ENCODE data around the gene RFNG. TPM values are rescaled to one million over a fixed set of nuclear protein-coding genes. Genes with fewer than 3 reads are reported as not detected.

The RFNG gene
- total and polyA plus RNA-seq, 12 donors: 13.9 to 30.1 (median 20.3) TPM

- intact Hi-C loops (cut with DNase I): no loop called here
- Histone ChIP-seq H3K9me3 (no peaks in the 10 kb centered on the region), H3K4me3 (no peak overlapping the region), H3K27me3 (no peaks in the 10 kb centered on the region), H3K36me3 (peaks cover 0 to 32% (median 0%) of the 10 kb centered on the region in 9 donors), H3K4me1 (peaks cover 0 to 20% (median 8%) of the 10 kb centered on the region in 9 donors), H3K27ac (no peak overlapping the region)
- DNase-seq (no peak), ATAC-seq (no peak)
- 72 to 75% methylated on average over 7 of the region's 7 CpGs for WGBS, 2 donors
- TF ChIP-seq, protein P1, sequence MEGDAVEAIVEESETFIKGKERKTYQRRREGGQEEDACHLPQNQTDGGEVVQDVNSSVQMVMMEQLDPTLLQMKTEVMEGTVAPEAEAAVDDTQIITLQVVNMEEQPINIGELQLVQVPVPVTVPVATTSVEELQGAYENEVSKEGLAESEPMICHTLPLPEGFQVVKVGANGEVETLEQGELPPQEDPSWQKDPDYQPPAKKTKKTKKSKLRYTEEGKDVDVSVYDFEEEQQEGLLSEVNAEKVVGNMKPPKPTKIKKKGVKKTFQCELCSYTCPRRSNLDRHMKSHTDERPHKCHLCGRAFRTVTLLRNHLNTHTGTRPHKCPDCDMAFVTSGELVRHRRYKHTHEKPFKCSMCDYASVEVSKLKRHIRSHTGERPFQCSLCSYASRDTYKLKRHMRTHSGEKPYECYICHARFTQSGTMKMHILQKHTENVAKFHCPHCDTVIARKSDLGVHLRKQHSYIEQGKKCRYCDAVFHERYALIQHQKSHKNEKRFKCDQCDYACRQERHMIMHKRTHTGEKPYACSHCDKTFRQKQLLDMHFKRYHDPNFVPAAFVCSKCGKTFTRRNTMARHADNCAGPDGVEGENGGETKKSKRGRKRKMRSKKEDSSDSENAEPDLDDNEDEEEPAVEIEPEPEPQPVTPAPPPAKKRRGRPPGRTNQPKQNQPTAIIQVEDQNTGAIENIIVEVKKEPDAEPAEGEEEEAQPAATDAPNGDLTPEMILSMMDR (IDR thresholded peaks at IDR 0.05): no peak
Observed at GRCh38 chr17:81998212-81998611, 53.4 kb downstream of the RFNG start.

Other genes with a start within 250 kb of the RFNG start
- not detected for gene GCGR, start 247.7 kb downstream of the RFNG start, total RNA-seq
- gene GCGR, start 247.7 kb downstream of the RFNG start, polyA plus RNA-seq: under 1 TPM in 1 of 2 donors, not detected in 1; 0.03 TPM
- gene MCRIP1, start 218.5 kb downstream of the RFNG start, total RNA-seq: 100 to 1,000 TPM in 2 of 10 donors, 10 to 100 TPM in 8; 75.1 to 105 (median 88.8) TPM
- 100 to 1,000 TPM; 199 to 239 TPM for gene MCRIP1, start 218.5 kb downstream of the RFNG start, polyA plus RNA-seq
- gene PPP1R27, start 216.8 kb downstream of the RFNG start, total RNA-seq: under 1 TPM in 1 of 10 donors, not detected in 9; 0.31 TPM
- gene PPP1R27, start 216.8 kb downstream of the RFNG start, polyA plus RNA-seq: under 1 TPM in 1 of 2 donors, not detected in 1; 0.14 TPM
- 100 to 1,000 TPM; 244 to 801 (median 332) TPM for gene P4HB, start 191.3 kb downstream of the RFNG start, total RNA-seq
- 100 to 1,000 TPM; 284 to 536 TPM for gene P4HB, start 191.3 kb downstream of the RFNG start, polyA plus RNA-seq
- gene ARHGDIA, start 180.5 kb downstream of the RFNG start, total RNA-seq: 100 to 1,000 TPM in 7 of 10 donors, 10 to 100 TPM in 3; 89.9 to 263 (median 110) TPM
- 100 to 1,000 TPM in 1 of 2 donors, 10 to 100 TPM in 1; 97.2 to 251 TPM for gene ARHGDIA, start 180.5 kb downstream of the RFNG start, polyA plus RNA-seq
- 10 to 100 TPM; 28.1 to 47.2 (median 32.2) TPM for gene ALYREF, start 160.2 kb downstream of the RFNG start, total RNA-seq
- 10 to 100 TPM in 1 of 2 donors, 1 to 10 TPM in 1; 3.6 to 45.4 TPM for gene ALYREF, start 160.2 kb downstream of the RFNG start, polyA plus RNA-seq
- 100 to 1,000 TPM; 124 to 189 (median 142) TPM for gene ANAPC11, start 160.1 kb downstream of the RFNG start, total RNA-seq
- 100 to 1,000 TPM; 205 to 405 TPM for gene ANAPC11, start 160.1 kb downstream of the RFNG start, polyA plus RNA-seq
- under 1 TPM; 0.13 to 0.83 (median 0.32) TPM for gene NPB, start 149.6 kb downstream of the RFNG start, total RNA-seq
- under 1 TPM; 0.49 to 0.73 TPM for gene NPB, start 149.6 kb downstream of the RFNG start, polyA plus RNA-seq
- gene PCYT2, start 140.4 kb downstream of the RFNG start, total RNA-seq: 10 to 100 TPM; 29.5 to 54.7 (median 43.2) TPM
- gene PCYT2, start 140.4 kb downstream of the RFNG start, polyA plus RNA-seq: 10 to 100 TPM; 54.4 to 64.1 TPM
- gene SIRT7, start 133.6 kb downstream of the RFNG start, total RNA-seq: 1 to 10 TPM; 4.4 to 9.3 (median 5.9) TPM
- gene SIRT7, start 133.6 kb downstream of the RFNG start, polyA plus RNA-seq: 10 to 100 TPM; 14.5 to 15.7 TPM
- 10 to 100 TPM; 10.8 to 30.9 (median 16.3) TPM for gene MAFG, start 124.1 kb downstream of the RFNG start, total RNA-seq
- gene MAFG, start 124.1 kb downstream of the RFNG start, polyA plus RNA-seq: 10 to 100 TPM; 10.5 to 10.6 TPM
- 1 to 10 TPM; 2.8 to 7.4 (median 3.8) TPM for gene PYCR1, start 114.5 kb downstream of the RFNG start, total RNA-seq
- gene PYCR1, start 114.5 kb downstream of the RFNG start, polyA plus RNA-seq: 10 to 100 TPM in 1 of 2 donors, 1 to 10 TPM in 1; 1.2 to 29.6 TPM
- gene MYADML2, start 104.6 kb downstream of the RFNG start, total RNA-seq: 1 to 10 TPM in 9 of 10 donors, under 1 TPM in 1; 0.92 to 8.6 (median 5.0) TPM
- gene MYADML2, start 104.6 kb downstream of the RFNG start, polyA plus RNA-seq: 1 to 10 TPM in 1 of 2 donors, under 1 TPM in 1; 0.26 to 4.3 TPM
- gene NOTUM, start 90.6 kb downstream of the RFNG start, total RNA-seq: 1 to 10 TPM in 1 of 10 donors, under 1 TPM in 4, not detected in 5; 0.27 to 1.5 (median 0.65) TPM
- gene NOTUM, start 90.6 kb downstream of the RFNG start, polyA plus RNA-seq: under 1 TPM; 0.22 to 0.74 TPM
- 10 to 100 TPM; 19.9 to 38.2 (median 22.6) TPM for gene ASPSCR1, start 74.2 kb downstream of the RFNG start, total RNA-seq
- 100 to 1,000 TPM in 1 of 2 donors, 10 to 100 TPM in 1; 40.5 to 115 TPM for gene ASPSCR1, start 74.2 kb downstream of the RFNG start, polyA plus RNA-seq
- gene CENPX, start 28.9 kb downstream of the RFNG start, total RNA-seq: 10 to 100 TPM; 15.8 to 37.4 (median 20.6) TPM
- 100 to 1,000 TPM in 1 of 2 donors, 10 to 100 TPM in 1; 48.6 to 132 TPM for gene CENPX, start 28.9 kb downstream of the RFNG start, polyA plus RNA-seq
- gene LRRC45, start 28.5 kb downstream of the RFNG start, total RNA-seq: 10 to 100 TPM in 1 of 10 donors, 1 to 10 TPM in 9; 2.2 to 10.4 (median 3.1) TPM
- gene LRRC45, start 28.5 kb downstream of the RFNG start, polyA plus RNA-seq: 1 to 10 TPM; 6.7 to 7.7 TPM
- 1 to 10 TPM in 6 of 10 donors, under 1 TPM in 4; 0.82 to 1.6 (median 1.1) TPM for gene RAC3, start 20.1 kb downstream of the RFNG start, total RNA-seq
- 1 to 10 TPM; 1.5 to 3.3 TPM for gene RAC3, start 20.1 kb downstream of the RFNG start, polyA plus RNA-seq
- gene DCXR, start 14.1 kb downstream of the RFNG start, total RNA-seq: 100 to 1,000 TPM; 155 to 258 (median 187) TPM
- gene DCXR, start 14.1 kb downstream of the RFNG start, polyA plus RNA-seq: 100 to 1,000 TPM; 283 to 387 TPM
- gene GPS1, start 87 bp upstream of the RFNG start, total RNA-seq: 10 to 100 TPM; 68.9 to 96.6 (median 80.6) TPM
- gene GPS1, start 87 bp upstream of the RFNG start, polyA plus RNA-seq: 100 to 1,000 TPM; 102 to 183 TPM
- 10 to 100 TPM; 34.1 to 96.4 (median 43.1) TPM for gene DUS1L, start 14.0 kb upstream of the RFNG start, total RNA-seq
- 100 to 1,000 TPM in 1 of 2 donors, 10 to 100 TPM in 1; 85.2 to 191 TPM for gene DUS1L, start 14.0 kb upstream of the RFNG start, polyA plus RNA-seq
- 10 to 100 TPM in 8 of 10 donors, 1 to 10 TPM in 2; 9.0 to 62.4 (median 17.9) TPM for gene FASN, start 46.4 kb upstream of the RFNG start, total RNA-seq
- 10 to 100 TPM; 34.4 to 58.4 TPM for gene FASN, start 46.4 kb upstream of the RFNG start, polyA plus RNA-seq
- 10 to 100 TPM in 8 of 10 donors, 1 to 10 TPM in 2; 7.0 to 16.2 (median 10.7) TPM for gene CCDC57, start 161.0 kb upstream of the RFNG start, total RNA-seq
- 10 to 100 TPM in 1 of 2 donors, 1 to 10 TPM in 1; 9.4 to 34.5 TPM for gene CCDC57, start 161.0 kb upstream of the RFNG start, polyA plus RNA-seq
- gene SLC16A3, start 177.2 kb upstream of the RFNG start, total RNA-seq: 10 to 100 TPM in 5 of 10 donors, 1 to 10 TPM in 5; 4.8 to 65.3 (median 10.1) TPM
- 10 to 100 TPM in 1 of 2 donors, 1 to 10 TPM in 1; 8.4 to 33.6 TPM for gene SLC16A3, start 177.2 kb upstream of the RFNG start, polyA plus RNA-seq
- gene CSNK1D, start 221.9 kb upstream of the RFNG start, total RNA-seq: 10 to 100 TPM; 56.8 to 72.7 (median 67.8) TPM
- 10 to 100 TPM; 54.4 to 58.1 TPM for gene CSNK1D, start 221.9 kb upstream of the RFNG start, polyA plus RNA-seq